NCI-H2081 treated with DMSO at 0.1 percent for 48 hours (cell line): ENCODE measurements around the gene USP31.

Source experiments
- DNase-seq: peaks from one replicate; lab custom pipeline; 2025; lab: John Stamatoyannopoulos, UW

Gene USP31

GRCh38 chr16:23016368-23016767 lies 132.9 kb downstream of the USP31 start:
- DNase-seq: no peak

DNA sequence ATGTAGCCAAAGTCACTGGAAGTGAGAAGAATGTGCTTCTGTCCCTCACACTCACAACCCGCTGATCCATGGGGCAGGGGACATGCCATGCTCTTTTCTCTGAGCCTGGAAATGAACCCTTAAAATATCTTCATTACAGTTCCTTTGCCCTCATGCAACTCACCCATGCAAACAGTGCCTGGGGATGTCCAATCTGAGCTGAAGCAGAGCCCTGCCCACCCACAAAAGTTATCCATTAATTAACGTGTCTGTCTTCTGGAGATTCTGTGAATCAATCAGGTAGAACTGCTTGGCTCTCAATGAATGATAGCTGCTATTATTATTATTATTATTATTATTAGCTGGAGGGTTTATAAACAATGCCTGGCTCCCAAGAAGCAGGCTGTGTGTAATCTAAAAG lies 133.7 kb downstream of the USP31 start:
- no peak for DNase-seq

- no peak for DNase-seq
Measured at GRCh38 chr16:23014592-23014991, 134.7 kb downstream of the USP31 start.
